Neutrophil (primary cell): Measurements from ENCODE around the gene CTNNBL1.
"Not testable (repeated sequence)": the region's sequence is repeated elsewhere in the genome, so short reads cannot be mapped to it uniquely, and the experiment has no call there.

Experiments
- H3K27ac ChIP-seq: fragments of 200-600 bp; sonication (generic); 2 replicates; pipeline ENCODE4 v1.5.1; 2016; ENCODE audit warnings: mild to moderate bottlenecking, moderate library complexity
- H3K27me3 ChIP-seq: fragments of 200-600 bp; sonication (generic); 2 replicates; pipeline ENCODE4 v1.6.0; 2016; ENCODE audit warnings: mild to moderate bottlenecking
- H3K36me3 ChIP-seq: fragments of 200-600 bp; sonication (generic); 2 replicates; pipeline ENCODE4 v1.5.1; 2017
- H3K4me1 ChIP-seq, 2 experiments: fragments of 200-600 bp in 1 of 2; sonication (generic) in 1 of 2; 1 replicate in 1 of 2; 2 replicates in 1 of 2; pipeline versions ENCODE4 v1.5.1 to v1.6.1; 2013 to 2016; ENCODE audit warnings: low read depth in 1 of 2, low read length in 1 of 2, mild to moderate bottlenecking in 1 of 2, moderate library complexity in 1 of 2; ENCODE audit not compliant: control insufficient read depth in 1 of 2, insufficient read depth in 1 of 2
- H3K4me3 ChIP-seq, 2 experiments: fragments of 200-600 bp in 1 of 2; sonication (generic) in 1 of 2; 1 replicate in 1 of 2; 2 replicates in 1 of 2; pipeline ENCODE4 v1.5.1; 2013 to 2016; ENCODE audit warnings: low read depth in 1 of 2, low read length in 1 of 2, mild to moderate bottlenecking in 1 of 2, moderate library complexity in 1 of 2
- H3K9me3 ChIP-seq: fragments of 200-600 bp; sonication (generic); 2 replicates; pipeline ENCODE4 v1.5.1; 2016
- TF ChIP-seq, protein P1 (sequence below): fragments of 200-600 bp; sonication (generic); IDR thresholded peaks from 2 replicates; pipeline ENCODE4 v1.5.1; 2016; ENCODE audit warnings: antibody characterized with exemption

Gene CTNNBL1

DNA sequence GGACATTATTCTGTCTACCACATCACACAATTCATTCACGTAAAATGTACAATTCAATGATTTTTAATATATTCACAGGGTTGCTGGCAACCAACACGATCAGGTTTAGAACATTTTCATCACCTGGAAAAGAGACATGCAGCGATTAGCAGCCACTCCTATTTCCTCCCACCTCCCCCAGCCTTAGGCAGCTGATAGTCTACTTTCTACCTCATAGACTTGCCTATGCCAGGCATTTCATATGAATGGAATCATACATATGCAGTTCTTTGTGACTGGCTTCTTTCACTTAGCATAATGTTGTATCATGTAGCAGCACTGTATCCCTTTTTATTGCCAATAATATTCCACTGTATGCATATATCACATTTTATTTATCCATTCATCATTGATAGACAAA is 31.5 kb upstream of the CTNNBL1 start:
- TF ChIP-seq, protein P1, sequence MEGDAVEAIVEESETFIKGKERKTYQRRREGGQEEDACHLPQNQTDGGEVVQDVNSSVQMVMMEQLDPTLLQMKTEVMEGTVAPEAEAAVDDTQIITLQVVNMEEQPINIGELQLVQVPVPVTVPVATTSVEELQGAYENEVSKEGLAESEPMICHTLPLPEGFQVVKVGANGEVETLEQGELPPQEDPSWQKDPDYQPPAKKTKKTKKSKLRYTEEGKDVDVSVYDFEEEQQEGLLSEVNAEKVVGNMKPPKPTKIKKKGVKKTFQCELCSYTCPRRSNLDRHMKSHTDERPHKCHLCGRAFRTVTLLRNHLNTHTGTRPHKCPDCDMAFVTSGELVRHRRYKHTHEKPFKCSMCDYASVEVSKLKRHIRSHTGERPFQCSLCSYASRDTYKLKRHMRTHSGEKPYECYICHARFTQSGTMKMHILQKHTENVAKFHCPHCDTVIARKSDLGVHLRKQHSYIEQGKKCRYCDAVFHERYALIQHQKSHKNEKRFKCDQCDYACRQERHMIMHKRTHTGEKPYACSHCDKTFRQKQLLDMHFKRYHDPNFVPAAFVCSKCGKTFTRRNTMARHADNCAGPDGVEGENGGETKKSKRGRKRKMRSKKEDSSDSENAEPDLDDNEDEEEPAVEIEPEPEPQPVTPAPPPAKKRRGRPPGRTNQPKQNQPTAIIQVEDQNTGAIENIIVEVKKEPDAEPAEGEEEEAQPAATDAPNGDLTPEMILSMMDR: no peak
- Histone ChIP-seq H3K9me3 (no peaks in the 10 kb centered on the region), H3K4me1 (no peaks in the 10 kb centered on the region), H3K4me3 (no peak overlapping the region), H3K36me3 (no peaks in the 10 kb centered on the region), H3K27ac (no peak overlapping the region), H3K27me3 (peaks cover 10% of the 10 kb centered on the region)

DNA sequence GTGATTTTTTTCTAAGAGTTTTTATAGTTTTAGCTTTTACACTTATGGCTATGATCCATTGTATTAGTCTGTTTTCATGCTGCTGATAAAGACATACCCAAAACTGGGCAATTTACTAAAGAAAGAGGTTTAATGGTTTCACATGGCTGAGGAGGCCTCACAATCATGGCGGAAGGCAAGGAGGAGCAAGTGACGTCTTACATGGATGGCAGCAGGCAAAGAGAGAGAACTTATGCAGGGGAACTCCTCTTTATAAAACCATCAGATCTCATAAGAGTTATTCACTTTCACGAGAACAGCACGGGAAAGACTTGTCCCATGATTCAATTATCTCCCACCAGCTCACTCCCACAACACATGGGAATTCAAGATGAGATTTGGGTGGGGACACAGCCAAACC is 29.2 kb upstream of the CTNNBL1 start:
- H3K9me3 ChIP-seq, H3K4me1 ChIP-seq, H3K4me3 ChIP-seq, H3K27me3 ChIP-seq, H3K36me3 ChIP-seq, H3K27ac ChIP-seq: not testable (repeated sequence)

- Histone ChIP-seq H3K27me3 (peaks cover 37% of the 10 kb centered on the region), H3K27ac (no peak overlapping the region), H3K4me1 (no peaks in the 10 kb centered on the region), H3K9me3 (no peaks in the 10 kb centered on the region), H3K4me3 (no peak overlapping the region), H3K36me3 (no peaks in the 10 kb centered on the region)
- TF ChIP-seq, protein P1: no peak
These were observed 25.7 kb upstream of the CTNNBL1 start for GRCh38 chr20:37668166-37668565.

GRCh38 chr20:37669062-37669772 is 24.6 kb upstream of the CTNNBL1 start:
- H3K36me3 ChIP-seq: no peaks in the 10 kb centered on the region
- no peaks in the 10 kb centered on the region for H3K4me1 ChIP-seq
- TF ChIP-seq, protein P1: no peak
- peaks cover 34% of the 10 kb centered on the region for H3K27me3 ChIP-seq
- no peaks in the 10 kb centered on the region for H3K9me3 ChIP-seq
- H3K4me3 ChIP-seq: no peak overlapping the region
- H3K27ac ChIP-seq: no peak overlapping the region

- no peak overlapping the region for H3K4me3 ChIP-seq
- TF ChIP-seq, protein P1: no peak
- no peaks in the 10 kb centered on the region for H3K9me3 ChIP-seq
- no peak overlapping the region for H3K27ac ChIP-seq
- H3K36me3 ChIP-seq: no peaks in the 10 kb centered on the region
- H3K4me1 ChIP-seq: no peaks in the 10 kb centered on the region
- H3K27me3 ChIP-seq: peaks cover 34% of the 10 kb centered on the region
These were observed 24.0 kb upstream of the CTNNBL1 start for GRCh38 chr20:37669773-37670236.

DNA sequence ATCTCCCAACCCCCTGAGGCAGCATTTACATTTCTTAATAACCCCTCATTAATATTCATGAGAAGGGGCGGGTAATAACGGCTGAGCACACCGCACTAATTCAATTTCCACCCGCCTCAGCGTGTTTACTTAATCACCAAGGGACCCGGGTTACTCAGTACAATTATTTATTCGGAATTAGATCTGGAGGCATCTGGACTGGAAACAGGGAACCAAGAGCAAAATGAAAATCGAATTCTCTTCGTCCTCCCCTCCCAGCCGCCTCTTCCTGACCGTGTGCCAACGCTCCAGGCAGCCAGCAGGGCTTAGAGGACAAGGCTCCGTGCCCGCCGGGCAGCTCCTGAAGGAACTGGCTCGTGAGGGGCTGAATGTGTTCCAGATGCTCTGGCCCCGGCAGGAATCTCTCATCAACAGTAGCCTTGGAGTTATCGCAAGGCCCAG is 23.5 kb upstream of the CTNNBL1 start:
- no peaks in the 10 kb centered on the region for H3K36me3 ChIP-seq
- H3K4me1 ChIP-seq: no peaks in the 10 kb centered on the region
- H3K27ac ChIP-seq: no peak overlapping the region
- peaks cover 34% of the 10 kb centered on the region for H3K27me3 ChIP-seq
- H3K4me3 ChIP-seq: no peak overlapping the region
- TF ChIP-seq, protein P1: no peak
- no peaks in the 10 kb centered on the region for H3K9me3 ChIP-seq
